ENCODE results near the gene GRK4.

Gene GRK4

GRCh38 chr4:2947926-2948325 lies 15.4 kb upstream of the GRK4 start:
- H2AFZ ChIP-seq: no peak overlapping the region
- H3K4me3 ChIP-seq (ENCODE audit: low read depth, low read length): no peak overlapping the region
- no peaks in the 10 kb centered on the region for H3K36me3 ChIP-seq (ENCODE audit: control insufficient read depth, insufficient read depth, low read length)
- H3K27me3 ChIP-seq (ENCODE audit: control insufficient read depth, insufficient read depth, low read length): no peaks in the 10 kb centered on the region
- H3K4me2 ChIP-seq (ENCODE audit: low read length): no peak overlapping the region
- no peaks in the 10 kb centered on the region for H3K9me3 ChIP-seq (ENCODE audit: control insufficient read depth, low read length)
- no peaks in the 10 kb centered on the region for H3K79me2 ChIP-seq
- no peak for TF ChIP-seq CTCF (IDR thresholded peaks at IDR 0.05)
- H3K4me1 ChIP-seq: no peaks in the 10 kb centered on the region
- no peak overlapping the region for H3K27ac ChIP-seq
- H3K9ac ChIP-seq: no peak overlapping the region

GRCh38 chr4:2948895-2949781 lies 14.2 kb upstream of the GRK4 start:
- no peaks in the 10 kb centered on the region for H3K79me2 ChIP-seq
- H3K36me3 ChIP-seq (ENCODE audit: control insufficient read depth, insufficient read depth, low read length): no peaks in the 10 kb centered on the region
- H3K27me3 ChIP-seq (ENCODE audit: control insufficient read depth, insufficient read depth, low read length): no peaks in the 10 kb centered on the region
- no peak overlapping the region for H2AFZ ChIP-seq
- TF ChIP-seq CTCF (IDR thresholded peaks at IDR 0.05): no peak
- no peak overlapping the region for H3K27ac ChIP-seq
- H3K4me3 ChIP-seq (ENCODE audit: low read depth, low read length): no peak overlapping the region
- no peak overlapping the region for H3K9ac ChIP-seq
- H3K4me2 ChIP-seq (ENCODE audit: low read length): no peak overlapping the region
- H3K9me3 ChIP-seq (ENCODE audit: control insufficient read depth, low read length): no peaks in the 10 kb centered on the region
- H3K4me1 ChIP-seq: no peaks in the 10 kb centered on the region

DNA sequence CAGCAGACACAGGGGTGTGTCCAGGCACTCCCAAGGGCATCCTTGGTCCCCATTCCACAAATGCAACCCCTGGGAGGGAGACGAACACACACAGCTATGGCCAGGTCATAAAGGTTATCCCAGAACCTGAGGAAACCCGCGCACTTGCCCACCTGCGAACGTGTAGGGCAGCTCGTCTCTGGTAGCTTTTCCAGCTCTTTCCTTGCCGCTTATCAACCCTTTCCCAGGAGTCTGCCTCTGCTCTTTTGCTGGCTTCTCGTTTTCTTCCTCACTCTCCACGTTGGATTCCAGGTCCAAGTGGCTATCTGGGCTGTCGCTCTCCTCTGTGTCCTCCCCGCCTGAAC lies 13.6 kb upstream of the GRK4 start:
- H3K79me2 ChIP-seq: no peaks in the 10 kb centered on the region
- H3K27me3 ChIP-seq (ENCODE audit: control insufficient read depth, insufficient read depth, low read length): no peaks in the 10 kb centered on the region
- no peak overlapping the region for H3K9ac ChIP-seq
- no peaks in the 10 kb centered on the region for H3K36me3 ChIP-seq (ENCODE audit: control insufficient read depth, insufficient read depth, low read length)
- no peak overlapping the region for H2AFZ ChIP-seq
- no peak overlapping the region for H3K4me2 ChIP-seq (ENCODE audit: low read length)
- no peak overlapping the region for H3K4me3 ChIP-seq (ENCODE audit: low read depth, low read length)
- H3K9me3 ChIP-seq (ENCODE audit: control insufficient read depth, low read length): no peaks in the 10 kb centered on the region
- no peaks in the 10 kb centered on the region for H3K4me1 ChIP-seq
- TF ChIP-seq CTCF (IDR thresholded peaks at IDR 0.05): no peak
- H3K27ac ChIP-seq: no peak overlapping the region

GRCh38 chr4:2950221-2950989 lies 13.0 kb upstream of the GRK4 start:
- Histone ChIP-seq H3K27ac (no peak overlapping the region), H3K27me3 (ENCODE audit: control insufficient read depth, insufficient read depth, low read length) (no peaks in the 10 kb centered on the region), H3K9ac (no peak overlapping the region), H3K4me3 (ENCODE audit: low read depth, low read length) (no peak overlapping the region), H3K79me2 (no peaks in the 10 kb centered on the region), H3K4me2 (ENCODE audit: low read length) (no peak overlapping the region), H3K9me3 (ENCODE audit: control insufficient read depth, low read length) (no peaks in the 10 kb centered on the region), H3K4me1 (no peaks in the 10 kb centered on the region), H3K36me3 (ENCODE audit: control insufficient read depth, insufficient read depth, low read length) (no peaks in the 10 kb centered on the region), H2AFZ (no peak overlapping the region)
- no peak for TF ChIP-seq CTCF (IDR thresholded peaks at IDR 0.05)
